SK-N-SH treated with all-trans-retinoic acid at 6 μM for 48 hours (cell line): ENCODE data around the gene LRRFIP1.

Experiments
- ATAC-seq: fragments of 200-7000 bp; cut with Tn5 transposase; 3 replicates; pipeline ENCODE4 v1.9.1; 2020; ENCODE audit warnings: mild to moderate bottlenecking, moderate library complexity
- ARNTL ChIP-seq: fragments of 450-650 bp; formaldehyde crosslinking; IDR thresholded peaks from 2 replicates; pipeline ENCODE4 v1.5.0; 2020; ENCODE audit warnings: low read depth, mild to moderate bottlenecking, moderate library complexity, borderline replicate concordance
- BACH2 ChIP-seq: fragments of 250-450 bp; sonication (Bioruptor Pico); IDR thresholded peaks from 2 replicates; pipeline ENCODE4 v1.9.0; 2021; ENCODE audit warnings: mild to moderate bottlenecking, borderline replicate concordance
- CREB5 ChIP-seq: fragments of 250-450 bp; sonication (Bioruptor Pico); IDR thresholded peaks from 2 replicates; pipeline ENCODE4 v1.5.1; 2020; ENCODE audit warnings: low read depth, mild to moderate bottlenecking, moderate library complexity
- CSDC2 ChIP-seq: fragments of 250-450 bp; sonication (Bioruptor Pico); IDR thresholded peaks from 2 replicates; pipeline ENCODE4 v1.5.0; 2020; ENCODE audit warnings: mild to moderate bottlenecking, moderate library complexity
- CSRNP3 ChIP-seq: fragments of 250-450 bp; sonication (Bioruptor Pico); IDR thresholded peaks from 2 replicates; pipeline ENCODE4 v1.5.1; 2021; ENCODE audit warnings: mild to moderate bottlenecking, moderate library complexity
- ESRRG ChIP-seq: fragments of 250-450 bp; sonication (Bioruptor Pico); IDR thresholded peaks from 2 replicates; pipeline ENCODE4 v1.6.1; 2021; ENCODE audit warnings: mild to moderate bottlenecking
- GLIS3 ChIP-seq: fragments of 250-450 bp; sonication (Bioruptor Pico); IDR thresholded peaks from 2 replicates; pipeline ENCODE4 v1.5.0; 2020; ENCODE audit warnings: mild to moderate bottlenecking, moderate library complexity
- ISL1 ChIP-seq: fragments of 250-450 bp; sonication (Bioruptor Pico); IDR thresholded peaks from 2 replicates; pipeline ENCODE4 v2.1.2; 2022; ENCODE audit warnings: mild to moderate bottlenecking, moderate library complexity
- OSR1 ChIP-seq: fragments of 250-450 bp; sonication (Bioruptor Pico); IDR thresholded peaks from 2 replicates; pipeline ENCODE4 v1.8.0; 2022; ENCODE audit warnings: moderate library complexity, mild to moderate bottlenecking, inconsistent platforms
- PATZ1 ChIP-seq: fragments of 250-450 bp; sonication (Bioruptor Pico); IDR thresholded peaks from 2 replicates; pipeline ENCODE4 v1.8.0; 2020; ENCODE audit warnings: mild to moderate bottlenecking, moderate library complexity, borderline replicate concordance
- POU6F1 ChIP-seq: fragments of 250-450 bp; sonication (Bioruptor Pico); IDR thresholded peaks from 2 replicates; pipeline ENCODE4 v1.8.0; 2021; ENCODE audit warnings: low read depth, mild to moderate bottlenecking, moderate library complexity, borderline replicate concordance
- PPARA ChIP-seq: fragments of 250-450 bp; sonication (Bioruptor Pico); IDR thresholded peaks from 2 replicates; pipeline ENCODE4 v1.5.0; 2020; ENCODE audit warnings: mild to moderate bottlenecking, borderline replicate concordance
- RARB ChIP-seq: fragments of 250-450 bp; sonication (Bioruptor Pico); IDR thresholded peaks from 2 replicates; pipeline ENCODE4 v1.8.0; 2021; ENCODE audit warnings: mild to moderate bottlenecking, moderate library complexity
- SNAI2 ChIP-seq: fragments of 250-450 bp; sonication (Bioruptor Pico); IDR thresholded peaks from 2 replicates; pipeline ENCODE4 v1.5.0; 2020; ENCODE audit warnings: mild to moderate bottlenecking, moderate library complexity
- TCF4 ChIP-seq: fragments of 250-450 bp; sonication (Bioruptor Pico); IDR thresholded peaks from 2 replicates; pipeline ENCODE4 v1.8.0; 2021; ENCODE audit warnings: mild to moderate bottlenecking, moderate library complexity, borderline replicate concordance
- TOX ChIP-seq: fragments of 250-450 bp; sonication (Bioruptor Pico); IDR thresholded peaks from 2 replicates; pipeline ENCODE4 v1.8.0; 2021; ENCODE audit warnings: mild to moderate bottlenecking, moderate library complexity, borderline replicate concordance
- TSHZ2 ChIP-seq: fragments of 250-450 bp; sonication (Bioruptor Pico); IDR thresholded peaks from 2 replicates; pipeline ENCODE4 v1.5.0; 2020; ENCODE audit warnings: mild to moderate bottlenecking, moderate library complexity
- ZFP3 ChIP-seq: fragments of 250-450 bp; sonication (Bioruptor Pico); IDR thresholded peaks from 2 replicates; pipeline ENCODE4 v1.5.0; 2020; ENCODE audit warnings: mild to moderate bottlenecking, moderate library complexity
- ZFP30 ChIP-seq: fragments of 450-650 bp; formaldehyde crosslinking; IDR thresholded peaks from 2 replicates; pipeline ENCODE4 v1.5.0; 2022; ENCODE audit warnings: mild to moderate bottlenecking, moderate library complexity
- ZNF565 ChIP-seq: fragments of 450-650 bp; formaldehyde crosslinking; conservative IDR thresholded peaks from 2 replicates; pipeline ENCODE4 v1.5.0; 2020; ENCODE audit warnings: low read depth, mild to moderate bottlenecking, moderate library complexity
- ZNF70 ChIP-seq: fragments of 450-650 bp; formaldehyde crosslinking; IDR thresholded peaks from 2 replicates; pipeline ENCODE4 v1.5.0; 2020; ENCODE audit warnings: mild to moderate bottlenecking, moderate library complexity
- ZNF8 ChIP-seq: fragments of 450-650 bp; formaldehyde crosslinking; IDR thresholded peaks from 2 replicates; pipeline ENCODE4 v1.5.0; 2020; ENCODE audit warnings: mild to moderate bottlenecking, moderate library complexity

Gene LRRFIP1

GRCh38 chr2:237653776-237654558, 26.6 kb downstream of the LRRFIP1 start:
- no peak for ATAC-seq

GRCh38 chr2:237657063-237657462, 29.7 kb downstream of the LRRFIP1 start:
- TF ChIP-seq ISL1 (CRISPR knock-in tag) (no peak), OSR1 (CRISPR knock-in tag) (no peak), ZNF8 (CRISPR knock-in tag) (no peak), SNAI2 (no peak), ZFP30 (CRISPR knock-in tag) (no peak), ZNF565 (CRISPR knock-in tag) (no peak), CREB5 (CRISPR knock-in tag) (no peak), TOX (no peak), PPARA (CRISPR knock-in tag) (no peak), GLIS3 (CRISPR knock-in tag) (no peak), TCF4 (CRISPR knock-in tag) (no peak), ARNTL (CRISPR knock-in tag) (no peak), RARB (CRISPR knock-in tag) (no peak), BACH2 (CRISPR knock-in tag) (no peak), CSDC2 (no peak), PATZ1 (no peak), ZNF70 (no peak)

More at GRCh38 chr2:237653776-237654558, 26.6 kb downstream of the LRRFIP1 start:
- TF ChIP-seq ZFP3 (CRISPR knock-in tag) (no peak), CSRNP3 (CRISPR knock-in tag) (no peak), ESRRG (CRISPR knock-in tag) (no peak), PPARA (CRISPR knock-in tag) (no peak), TCF4 (CRISPR knock-in tag) (no peak), GLIS3 (CRISPR knock-in tag) (no peak), TSHZ2 (CRISPR knock-in tag) (no peak)

GRCh38 chr2:237660381-237660900, 33.1 kb downstream of the LRRFIP1 start:
- ATAC-seq, result no peak
- TF ChIP-seq PATZ1 (no peak), TCF4 (CRISPR knock-in tag) (no peak), ZNF70 (no peak), ZFP3 (CRISPR knock-in tag) (no peak), POU6F1 (CRISPR knock-in tag) (no peak)

More at GRCh38 chr2:237657063-237657462, 29.7 kb downstream of the LRRFIP1 start:
- no peak for ATAC-seq
